ENCODE measurements around the gene TMEM74B. TPM values are rescaled to one million over a fixed set of nuclear protein-coding genes. Genes with fewer than 3 reads are reported as not detected.

The TMEM74B gene
- total and polyA plus RNA-seq, 4 donors: 0.14 to 3.4 (median 0.59) TPM

GRCh38 chr20:1206366-1207148 is 21.8 kb upstream of the TMEM74B start:
- Histone ChIP-seq H3K4me1 (ENCODE audit: control insufficient read depth in 4 of 4, insufficient read depth in 4 of 4, low read length in 3 of 4) (no peaks in the 10 kb centered on the region), H3K9me3 (ENCODE audit: control insufficient read depth in 4 of 4, low read length in 3 of 4) (no peaks in the 10 kb centered on the region), H3K4me3 (ENCODE audit: low read depth in 1 of 3, low read length in 3 of 3) (no peak overlapping the region), H3K36me3 (ENCODE audit: control insufficient read depth in 4 of 4, insufficient read depth in 3 of 4, low read depth in 1 of 4, low read length in 3 of 4) (no peaks in the 10 kb centered on the region), H3K27ac (ENCODE audit: low read depth in 1 of 2, low read length in 2 of 2) (no peak overlapping the region), H3K27me3 (ENCODE audit: control insufficient read depth in 4 of 4, insufficient read depth in 4 of 4, low read length in 3 of 4) (no peaks in the 10 kb centered on the region), H3K9ac (ENCODE audit: low read depth in 1 of 2, low read length in 2 of 2) (no peak overlapping the region)
- 80% methylated on average over 19 of the region's 19 CpGs for WGBS
- peak; percentile 21 for DNase-seq (ENCODE audit: low spot score)
- TF ChIP-seq NR2F2 (IDR thresholded peaks at IDR 0.05) (no peak), RXRA (IDR thresholded peaks at IDR 0.05) (no peak), TAF1 (conservative IDR thresholded peaks at IDR 0.05) (no peak), SP1 (IDR thresholded peaks at IDR 0.05) (no peak), JUND (IDR thresholded peaks at IDR 0.05) (no peak), FOXA2 (IDR thresholded peaks at IDR 0.05) (no peak), HNF4A (conservative IDR thresholded peaks at IDR 0.05) (no peak), EGR1 (IDR thresholded peaks at IDR 0.05; ENCODE audit: low read depth in 2 of 2) (no peak), YY1 (IDR thresholded peaks at IDR 0.05) (no peak), FOXA1 (IDR thresholded peaks at IDR 0.05) (no peak), HNF4G (IDR thresholded peaks at IDR 0.05) (no peak), REST (IDR thresholded peaks at IDR 0.05) (no peak), RAD21 (IDR thresholded peaks at IDR 0.05) (no peak)
- TF ChIP-seq, protein P1, sequence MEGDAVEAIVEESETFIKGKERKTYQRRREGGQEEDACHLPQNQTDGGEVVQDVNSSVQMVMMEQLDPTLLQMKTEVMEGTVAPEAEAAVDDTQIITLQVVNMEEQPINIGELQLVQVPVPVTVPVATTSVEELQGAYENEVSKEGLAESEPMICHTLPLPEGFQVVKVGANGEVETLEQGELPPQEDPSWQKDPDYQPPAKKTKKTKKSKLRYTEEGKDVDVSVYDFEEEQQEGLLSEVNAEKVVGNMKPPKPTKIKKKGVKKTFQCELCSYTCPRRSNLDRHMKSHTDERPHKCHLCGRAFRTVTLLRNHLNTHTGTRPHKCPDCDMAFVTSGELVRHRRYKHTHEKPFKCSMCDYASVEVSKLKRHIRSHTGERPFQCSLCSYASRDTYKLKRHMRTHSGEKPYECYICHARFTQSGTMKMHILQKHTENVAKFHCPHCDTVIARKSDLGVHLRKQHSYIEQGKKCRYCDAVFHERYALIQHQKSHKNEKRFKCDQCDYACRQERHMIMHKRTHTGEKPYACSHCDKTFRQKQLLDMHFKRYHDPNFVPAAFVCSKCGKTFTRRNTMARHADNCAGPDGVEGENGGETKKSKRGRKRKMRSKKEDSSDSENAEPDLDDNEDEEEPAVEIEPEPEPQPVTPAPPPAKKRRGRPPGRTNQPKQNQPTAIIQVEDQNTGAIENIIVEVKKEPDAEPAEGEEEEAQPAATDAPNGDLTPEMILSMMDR (IDR thresholded peaks at IDR 0.05; ENCODE audit: low read depth, low read length, missing input control): no peak
- TF ChIP-seq, protein P2, sequence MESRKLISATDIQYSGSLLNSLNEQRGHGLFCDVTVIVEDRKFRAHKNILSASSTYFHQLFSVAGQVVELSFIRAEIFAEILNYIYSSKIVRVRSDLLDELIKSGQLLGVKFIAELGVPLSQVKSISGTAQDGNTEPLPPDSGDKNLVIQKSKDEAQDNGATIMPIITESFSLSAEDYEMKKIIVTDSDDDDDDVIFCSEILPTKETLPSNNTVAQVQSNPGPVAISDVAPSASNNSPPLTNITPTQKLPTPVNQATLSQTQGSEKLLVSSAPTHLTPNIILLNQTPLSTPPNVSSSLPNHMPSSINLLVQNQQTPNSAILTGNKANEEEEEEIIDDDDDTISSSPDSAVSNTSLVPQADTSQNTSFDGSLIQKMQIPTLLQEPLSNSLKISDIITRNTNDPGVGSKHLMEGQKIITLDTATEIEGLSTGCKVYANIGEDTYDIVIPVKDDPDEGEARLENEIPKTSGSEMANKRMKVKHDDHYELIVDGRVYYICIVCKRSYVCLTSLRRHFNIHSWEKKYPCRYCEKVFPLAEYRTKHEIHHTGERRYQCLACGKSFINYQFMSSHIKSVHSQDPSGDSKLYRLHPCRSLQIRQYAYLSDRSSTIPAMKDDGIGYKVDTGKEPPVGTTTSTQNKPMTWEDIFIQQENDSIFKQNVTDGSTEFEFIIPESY (IDR thresholded peaks at IDR 0.05): no peak
- TF ChIP-seq, protein P3, sequence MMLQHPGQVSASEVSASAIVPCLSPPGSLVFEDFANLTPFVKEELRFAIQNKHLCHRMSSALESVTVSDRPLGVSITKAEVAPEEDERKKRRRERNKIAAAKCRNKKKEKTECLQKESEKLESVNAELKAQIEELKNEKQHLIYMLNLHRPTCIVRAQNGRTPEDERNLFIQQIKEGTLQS (IDR thresholded peaks at IDR 0.05): no peak
- TF ChIP-seq, protein P4, sequence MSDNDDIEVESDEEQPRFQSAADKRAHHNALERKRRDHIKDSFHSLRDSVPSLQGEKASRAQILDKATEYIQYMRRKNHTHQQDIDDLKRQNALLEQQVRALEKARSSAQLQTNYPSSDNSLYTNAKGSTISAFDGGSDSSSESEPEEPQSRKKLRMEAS (IDR thresholded peaks at IDR 0.05): no peak

Data from liver (tissue), 9 donors.